GM12878 (cell line): ENCODE results near the gene FFAR2. TPM values are rescaled to one million over a fixed set of nuclear protein-coding genes. Genes with fewer than 3 reads are reported as not detected.

Source experiments
- ATF3 ChIP-seq: IDR thresholded peaks from 2 replicates; pipeline ENCODE4 v1.6.1; 2011; ENCODE audit warnings: low read depth, mild to moderate bottlenecking, low read length, moderate library complexity, borderline replicate concordance; ENCODE audit errors: extremely low read depth
- CUX1 ChIP-seq: IDR thresholded peaks from 2 replicates; pipeline ENCODE4 v1.6.1; 2012; ENCODE audit warnings: improper control_type of control experiment, low read depth, low read length; ENCODE audit not compliant: insufficient replicate concordance
- FOXM1 ChIP-seq: IDR thresholded peaks from 2 replicates; pipeline ENCODE4 v1.6.1; 2012; ENCODE audit warnings: low read depth, mild to moderate bottlenecking, inconsistent platforms, low read length, moderate library complexity
- HDAC6 ChIP-seq: fragments of 200-600 bp; sonication (generic); IDR thresholded peaks from one replicate; pipeline ENCODE4 v1.8.0; 2017; ENCODE audit warnings: antibody characterized with exemption; ENCODE audit not compliant: unreplicated experiment
- HSF1 ChIP-seq: fragments of 150-350 bp; IDR thresholded peaks from 2 replicates; pipeline ENCODE4 v1.6.1; 2014; ENCODE audit warnings: mild to moderate bottlenecking, low read depth, low read length
- IRF4 ChIP-seq: IDR thresholded peaks from 2 replicates; pipeline ENCODE4 v1.6.1; 2011; ENCODE audit warnings: low read depth, low read length
- JUND ChIP-seq: IDR thresholded peaks from 2 replicates; pipeline ENCODE4 v1.6.1; 2012; ENCODE audit warnings: low read depth, mild to moderate bottlenecking, low read length, improper control_type of control experiment, moderate library complexity
- KLF5 ChIP-seq: fragments of 450-650 bp; IDR thresholded peaks from 2 replicates; pipeline ENCODE4 v1.6.1; 2014; ENCODE audit warnings: mild to moderate bottlenecking; ENCODE audit not compliant: partially characterized antibody
- NR2C1 ChIP-seq: fragments of 450-650 bp; IDR thresholded peaks from 2 replicates; pipeline ENCODE4 v1.6.1; 2017; ENCODE audit warnings: antibody characterized with exemption, mild to moderate bottlenecking, moderate library complexity
- RELB ChIP-seq: fragments of 450-650 bp; IDR thresholded peaks from 2 replicates; pipeline ENCODE4 v1.6.1; 2017; ENCODE audit warnings: low read depth, mild to moderate bottlenecking, moderate library complexity
- SMC3 ChIP-seq: IDR thresholded peaks from 2 replicates; pipeline ENCODE4 v1.6.1; 2011; ENCODE audit warnings: low read length, improper control_type of control experiment, borderline replicate concordance
- TCF3 ChIP-seq: IDR thresholded peaks from 2 replicates; pipeline ENCODE4 v1.6.1; 2012; ENCODE audit warnings: low read depth, mild to moderate bottlenecking, low read length, borderline replicate concordance; ENCODE audit not compliant: insufficient read depth
- ZNF592 ChIP-seq: fragments of 450-650 bp; IDR thresholded peaks from 2 replicates; pipeline ENCODE4 v1.6.1; 2017; ENCODE audit warnings: mild to moderate bottlenecking, moderate library complexity
- polyA plus RNA-seq, 11 experiments: library from polyadenylated mRNA; depleted of rRNA in 4 of 11; unstranded in 6 of 11; stranded (reverse) in 5 of 11; fragments of >200 nt; fragmentation: Nextera tagmentation in 4 of 11; fragmentation: Illumina TruSeq in 1 of 11; extraction: Ambion mirVana in 4 of 11; extraction: Trizol in 1 of 11; gene quantifications; 1 replicate in 1 of 11; 2 replicates in 10 of 11; pipeline versions ENCODE4 v1.2.1 to v1.2.3, GENCODE V29; 2011 to 2016; ENCODE audit warnings: inconsistent platforms in 2 of 11, missing spikeins in 2 of 11, low read depth in 1 of 11
- total RNA-seq, 4 experiments: library from RNA; depleted of rRNA in 3 of 4; stranded (reverse); fragments of >200 nt in 3 of 4; fragmentation: Illumina TruSeq in 1 of 4; extraction: Trizol in 1 of 4; gene quantifications; 2 replicates each; pipeline versions ENCODE4 v1.2.1 to v1.2.3, GENCODE V29; 2013 to 2021

FFAR2 gene
- total and polyA plus RNA-seq, 10 of the 15 experiments (the other 5 are each of a cell fraction or from before 2014, with no cell fraction given), result 0.05 to 4.0 (median 2.1) TPM

GRCh38 chr19:35468637-35469036 is 20.6 kb downstream of the FFAR2 start (continued):
- TF ChIP-seq ZNF592 (peak; percentile 66; the same call in 1 of the 2 replicates), FOXM1 (peak; percentile 79; the same call in 1 of the 2 replicates), CUX1 (peak; percentile 76), SMC3 (peak; percentile 100), NR2C1 (peak; percentile 61; the same call in 1 of the 2 replicates), ATF3 (no peak), TCF3 (no peak), HSF1 (no peak), JUND (0 out of 2 replicates have a peak, but pooled peaks have one; percentile 19), RELB (peak; percentile 86), IRF4 (peak; percentile 88), KLF5 (peak; percentile 49), HDAC6 (no peak)
